Activated gamma-delta T cell (primary cell): ENCODE data around the gene HOXC11.

Experiments used
- DNase-seq: peaks from one replicate; lab custom pipeline; 2025; lab: John Stamatoyannopoulos, UW

Gene HOXC11

DNA sequence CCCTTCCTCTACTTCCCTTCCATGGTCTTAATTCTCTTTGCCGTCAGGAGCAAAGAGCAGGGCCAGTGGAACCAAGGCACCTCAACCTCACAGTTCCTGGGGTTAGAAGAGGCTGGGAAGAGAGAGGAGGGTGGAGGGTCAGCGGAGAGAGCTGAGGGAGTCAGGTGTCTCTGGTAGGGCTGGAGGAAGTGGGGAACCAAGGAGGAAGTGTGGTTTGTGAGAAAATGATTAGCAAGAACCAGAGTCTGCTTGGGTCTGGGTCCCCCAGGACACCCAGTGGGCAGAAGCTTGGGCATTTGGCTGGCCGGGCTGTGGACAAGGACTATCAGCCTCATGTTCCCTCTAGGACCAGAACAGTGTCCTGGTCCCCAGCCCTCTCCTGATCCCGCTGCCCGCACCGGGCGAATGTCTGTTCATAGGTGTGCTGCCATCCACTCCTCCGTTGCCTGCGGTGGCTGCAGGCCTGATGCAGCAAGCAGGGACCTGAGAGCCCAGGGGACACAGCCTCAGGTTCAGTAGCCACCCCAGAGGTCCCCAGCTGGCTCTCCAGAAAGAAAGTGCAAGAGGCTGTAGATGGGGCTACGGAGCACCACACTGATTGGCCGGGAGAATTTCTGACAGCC is 15.9 kb upstream of the HOXC11 start:
- no peak for DNase-seq

DNA sequence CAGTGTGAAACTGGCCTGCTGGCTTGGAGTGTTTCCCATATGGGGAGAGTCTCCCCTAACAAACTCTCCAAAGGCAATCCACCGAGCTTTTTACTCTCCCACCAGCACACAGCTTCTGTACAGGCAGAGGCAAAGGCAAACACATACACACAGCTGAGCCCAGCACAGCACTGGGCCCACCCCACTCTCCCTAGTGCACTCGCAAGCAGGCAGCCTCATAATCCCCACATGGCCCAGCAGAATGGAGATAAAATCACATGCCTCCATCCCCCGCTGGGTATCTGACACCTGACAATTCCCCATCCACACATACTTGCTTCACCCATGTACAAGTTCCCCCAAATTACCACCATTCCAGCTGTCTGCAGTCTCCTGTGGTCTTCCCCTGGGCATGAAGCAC is 14.8 kb upstream of the HOXC11 start:
- no peak for DNase-seq

DNA sequence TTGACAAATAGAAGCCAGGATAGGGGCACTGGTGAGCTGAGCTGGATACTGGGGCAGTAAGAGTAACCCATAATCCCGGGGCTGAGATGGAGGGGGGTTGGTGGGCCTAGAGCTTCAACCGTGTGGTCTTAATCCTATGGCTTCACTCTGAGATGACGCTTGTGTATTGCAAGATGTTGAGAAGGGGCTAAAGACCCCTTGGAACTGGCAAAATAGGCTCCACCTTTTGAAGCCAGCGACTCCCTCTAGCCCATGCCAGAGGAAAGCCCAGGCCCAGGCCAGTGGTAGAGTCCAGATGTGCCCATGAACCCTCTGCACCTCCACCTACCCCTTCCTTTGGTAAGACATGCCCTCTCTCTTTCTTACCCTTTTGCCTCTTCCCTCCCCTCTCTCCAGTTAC is 13.6 kb upstream of the HOXC11 start:
- no peak for DNase-seq

DNA sequence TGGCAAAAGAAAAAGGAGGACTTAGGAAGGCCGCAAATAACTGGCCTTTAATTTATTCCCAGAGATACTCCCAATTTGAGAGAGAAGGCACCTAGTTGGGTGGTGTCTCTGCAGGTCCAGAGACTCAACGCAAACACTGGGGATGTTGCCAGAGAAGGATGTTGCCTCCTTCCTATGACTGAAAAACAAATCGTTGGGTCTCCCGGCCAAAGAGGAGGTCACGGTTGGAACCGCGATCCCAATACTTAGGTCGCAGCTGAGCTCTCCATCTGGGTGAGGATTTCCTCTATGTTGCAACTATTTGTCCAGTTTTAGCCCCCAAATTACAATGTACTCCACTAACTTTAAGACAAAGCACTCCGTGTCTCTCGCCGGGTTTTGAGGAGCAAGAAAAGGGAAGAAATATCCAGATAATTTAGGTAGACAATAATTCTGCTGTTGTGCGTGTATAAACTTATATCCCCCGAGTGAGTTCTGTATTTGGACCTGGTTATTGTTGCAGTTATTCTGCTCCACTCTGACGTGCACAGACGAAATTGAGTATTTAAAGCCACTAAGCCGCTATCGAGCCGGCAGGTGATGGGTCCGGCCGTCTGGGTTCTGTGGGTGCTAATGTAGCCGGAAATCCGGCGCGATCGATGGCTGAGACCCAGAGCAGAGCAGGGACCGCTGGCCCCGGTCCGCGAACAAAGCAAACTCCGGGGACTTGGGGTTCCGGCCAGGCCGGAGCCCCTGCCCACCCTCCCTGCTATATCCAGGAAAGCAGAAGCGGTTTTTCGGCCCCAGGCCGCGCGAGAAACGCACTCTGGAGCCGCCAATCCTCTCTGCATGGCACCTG is 12.5 kb upstream of the HOXC11 start:
- no peak for DNase-seq

DNA sequence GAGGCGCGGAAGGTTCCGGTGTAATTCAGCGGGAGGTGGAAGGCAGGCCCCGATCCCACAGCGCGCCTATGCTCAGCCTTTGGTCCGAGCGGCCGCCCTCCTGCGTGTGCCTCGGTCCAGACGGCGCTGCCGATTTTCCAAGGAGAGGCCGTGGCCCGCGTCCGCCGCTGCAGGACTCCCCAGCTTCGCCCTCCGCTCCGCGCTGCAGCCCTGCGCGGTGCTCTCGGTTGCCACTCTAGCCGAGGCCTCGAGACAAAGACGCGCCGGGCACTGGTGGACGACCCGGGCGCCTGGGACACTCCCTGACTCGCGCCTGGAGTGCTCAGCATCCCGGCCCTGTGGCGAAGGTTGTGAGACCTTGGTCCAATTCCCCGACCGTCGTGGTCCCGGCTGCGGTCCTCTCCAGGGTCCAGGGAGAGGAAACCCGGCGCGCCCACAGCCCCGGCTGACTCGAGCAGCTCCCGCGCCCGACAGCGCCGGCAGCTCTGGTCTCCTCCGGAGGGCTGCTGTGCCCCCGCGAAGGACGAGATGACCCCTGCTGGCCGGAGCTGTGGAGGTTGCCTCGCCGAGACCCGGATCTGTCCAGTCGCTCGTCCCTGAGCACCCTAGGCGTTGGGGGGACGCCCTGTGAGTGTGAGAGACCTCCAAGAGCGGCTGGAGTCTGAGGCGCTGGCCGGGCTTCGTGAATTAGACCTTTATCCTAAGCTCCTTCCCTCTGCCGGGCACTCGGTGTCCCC is 11.7 kb upstream of the HOXC11 start:
- DNase-seq = no peak

DNA sequence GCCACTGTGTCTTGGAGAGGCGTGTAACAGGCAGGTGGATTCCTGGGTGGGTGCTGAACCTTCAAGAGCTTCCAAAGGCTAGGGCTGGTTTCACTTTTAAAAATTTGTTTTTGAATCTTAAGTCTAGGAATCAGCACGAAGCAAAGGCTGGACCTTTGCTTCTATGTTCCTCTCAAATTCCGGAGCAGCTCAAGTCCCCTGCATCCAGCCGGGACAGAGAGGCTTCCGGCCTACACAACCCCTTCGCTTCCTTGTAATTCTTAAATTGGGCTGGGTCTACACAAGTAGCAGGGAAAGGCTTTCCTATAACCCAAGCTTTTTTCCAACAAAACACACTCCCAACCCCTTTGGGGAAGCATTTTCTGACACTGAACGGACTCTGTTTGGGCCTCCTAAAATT is 9.9 kb upstream of the HOXC11 start:
- DNase-seq = no peak

DNA sequence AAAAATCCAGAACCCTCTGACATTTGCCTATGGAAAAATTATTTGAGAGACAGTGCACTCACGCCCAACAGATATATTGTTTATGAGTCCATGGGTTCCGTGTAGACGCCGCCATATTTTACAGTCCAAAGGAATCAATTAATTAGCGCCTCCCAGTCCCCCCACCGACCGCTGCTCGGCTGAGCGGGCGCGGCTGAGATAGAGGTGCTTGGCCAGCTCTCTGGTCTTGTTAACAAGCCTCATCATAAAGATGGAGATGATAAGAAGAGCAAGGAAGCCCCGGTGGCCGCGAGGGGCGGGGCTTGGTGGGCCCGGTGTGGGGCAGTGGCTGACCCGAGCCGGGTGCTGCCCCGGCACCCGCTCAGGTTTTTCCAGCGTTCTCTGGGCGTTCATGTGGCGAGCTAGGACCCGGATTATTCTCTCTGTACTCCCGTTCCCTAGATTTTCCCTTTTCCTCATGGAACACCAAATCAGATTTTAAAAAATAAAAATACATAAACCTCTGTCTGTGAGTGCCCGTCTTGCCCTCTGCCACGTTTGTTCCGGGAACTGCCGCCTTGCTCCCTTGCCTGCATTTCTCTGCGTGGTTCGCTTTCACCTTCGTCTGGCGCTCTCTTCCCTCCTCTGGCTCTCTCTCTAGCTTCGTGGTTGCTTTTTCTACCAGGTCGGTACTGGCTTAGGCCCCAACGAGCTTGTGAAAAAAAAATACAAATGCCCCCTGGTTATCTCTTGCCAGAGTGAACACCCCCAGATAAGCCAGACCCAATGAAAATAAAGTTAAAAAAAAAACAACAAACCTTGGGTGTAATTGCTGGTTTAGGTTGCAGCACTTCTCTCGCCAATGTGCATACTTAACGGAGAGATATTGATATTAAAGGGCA is 9.3 kb upstream of the HOXC11 start:
- DNase-seq = no peak

DNA sequence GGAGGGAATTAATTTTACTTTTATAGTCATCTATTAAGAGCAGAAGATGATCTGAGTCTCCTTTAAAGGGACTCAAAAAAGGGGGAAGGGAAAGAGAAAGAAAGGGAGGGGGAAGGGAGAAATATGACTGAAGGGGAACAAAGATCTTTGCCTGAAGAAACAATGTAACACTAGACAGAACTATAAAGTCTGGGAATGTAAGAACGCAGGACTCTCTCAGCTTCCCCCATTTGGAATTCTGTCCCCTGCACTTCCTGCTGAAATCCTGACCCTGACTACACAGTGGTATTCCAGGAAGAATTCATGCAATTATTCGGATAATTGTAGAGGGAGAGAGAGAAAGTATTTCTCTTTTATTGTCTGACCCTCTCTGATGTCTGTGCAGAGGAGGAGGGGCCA is 8.6 kb upstream of the HOXC11 start:
- no peak for DNase-seq

DNA sequence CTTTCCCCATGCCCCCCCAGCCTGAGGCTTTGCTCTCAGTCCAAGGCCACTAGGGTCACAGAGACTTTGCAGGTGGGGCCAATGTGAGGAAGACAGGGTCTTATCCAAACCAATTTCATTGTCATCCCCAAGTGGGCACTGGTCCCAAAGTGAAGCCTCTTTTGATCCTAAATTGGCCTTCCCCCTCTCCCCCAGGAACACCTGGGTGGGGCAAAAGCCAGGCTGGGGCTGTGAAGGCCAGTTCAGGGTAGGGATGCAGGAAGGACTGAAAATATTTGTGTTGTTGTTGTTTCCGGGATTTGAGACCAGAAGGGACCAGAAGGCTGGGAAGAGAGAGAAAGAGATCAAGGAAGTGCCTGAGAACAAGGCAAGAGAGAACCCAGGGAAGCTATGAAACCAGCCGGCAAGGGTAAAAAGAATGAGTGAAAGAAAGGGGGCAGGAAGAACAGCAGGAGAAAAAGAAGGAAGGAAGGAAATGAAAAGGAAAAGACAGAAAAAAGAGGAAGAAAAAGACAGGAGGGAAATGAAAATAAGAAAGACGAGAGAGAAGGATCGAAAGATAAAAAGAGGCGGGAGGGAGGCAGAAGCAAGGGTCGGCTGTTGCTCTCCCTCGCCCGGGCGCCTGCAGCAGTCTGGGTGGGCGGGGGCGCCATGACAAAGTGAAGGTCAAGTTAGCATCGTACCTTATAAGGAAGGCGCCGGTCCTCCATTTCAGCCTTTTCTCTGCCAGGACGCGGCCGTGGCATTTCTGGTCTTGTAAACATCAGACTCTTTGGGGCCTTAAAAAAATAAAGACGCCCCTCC is 7.4 kb upstream of the HOXC11 start:
- DNase-seq = no peak

DNA sequence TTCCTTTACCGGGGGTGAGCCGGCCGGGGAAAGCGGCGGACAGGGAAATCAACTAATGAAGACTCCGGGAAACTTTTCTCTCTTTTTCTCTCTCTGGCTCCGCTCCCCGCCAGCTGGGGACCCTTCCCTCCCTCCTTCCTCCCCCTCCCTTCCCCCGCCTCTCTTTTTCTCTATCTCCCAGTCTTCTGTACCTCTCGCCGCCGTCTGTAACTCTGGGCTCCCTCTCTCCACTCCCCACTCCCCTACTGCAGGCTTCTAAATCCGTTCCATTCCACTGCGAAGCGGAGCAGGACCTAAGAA is 6.9 kb upstream of the HOXC11 start:
- no peak for DNase-seq

DNA sequence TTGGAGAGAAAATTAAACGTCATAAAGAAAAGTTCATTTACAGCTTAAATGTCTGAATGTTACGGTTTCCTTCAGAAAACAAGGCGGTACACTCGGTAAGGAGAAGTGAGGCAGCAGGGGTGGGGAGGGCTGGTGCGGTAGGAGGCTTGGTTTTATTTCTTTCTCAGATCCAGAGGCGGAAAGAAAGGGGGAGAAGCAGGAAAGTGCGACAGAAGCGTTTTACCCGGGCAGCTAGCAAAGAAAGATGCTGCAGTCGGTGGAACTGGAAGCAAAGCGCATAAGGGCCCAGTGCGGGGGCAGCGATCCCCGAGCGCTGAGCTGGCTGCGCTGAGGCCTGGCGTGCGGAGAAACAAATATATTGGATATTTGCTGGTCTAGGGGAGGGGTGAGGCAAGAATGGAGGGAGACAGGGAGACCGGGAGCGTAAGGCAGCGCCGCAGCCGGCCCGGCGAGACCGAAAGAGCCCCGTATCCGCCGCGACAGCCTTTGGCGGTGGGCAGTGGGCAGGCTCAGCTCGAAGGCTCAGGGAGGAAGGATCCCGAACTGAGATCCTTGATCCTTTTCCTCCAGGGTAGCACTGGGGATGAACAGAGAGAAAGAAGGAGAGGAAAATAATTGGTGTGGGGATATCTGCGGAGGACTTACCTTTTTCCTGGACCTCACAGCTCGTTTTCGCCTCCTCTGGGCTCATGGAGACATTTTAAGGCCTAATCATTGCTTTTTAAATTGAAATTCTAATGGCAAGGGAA is 6.4 kb upstream of the HOXC11 start:
- DNase-seq = no peak

DNA sequence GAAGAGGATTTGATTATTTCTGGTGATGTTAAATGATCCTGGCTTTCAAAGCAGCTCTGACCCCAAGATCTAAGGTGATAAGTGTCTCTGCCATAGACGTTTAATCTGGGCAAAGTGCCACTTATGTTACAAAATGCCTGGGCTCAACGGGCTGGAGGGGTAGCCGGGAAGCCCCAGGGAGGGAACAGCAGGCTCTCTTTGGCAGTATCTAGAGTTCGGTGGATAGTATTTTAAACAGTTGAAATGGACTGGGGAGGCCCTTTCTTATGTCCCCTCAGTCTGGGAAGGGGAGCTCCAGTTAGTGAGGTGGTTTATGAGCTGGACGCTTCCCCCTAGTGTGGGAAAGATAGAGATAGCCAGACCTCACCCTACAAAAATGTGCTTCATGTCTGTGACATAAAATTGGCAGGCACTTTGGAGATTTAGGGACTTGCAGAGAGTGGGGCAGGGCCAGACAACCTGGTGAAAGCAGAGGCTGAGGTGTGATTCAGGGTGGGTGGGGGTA is 5.5 kb upstream of the HOXC11 start:
- DNase-seq = no peak

DNA sequence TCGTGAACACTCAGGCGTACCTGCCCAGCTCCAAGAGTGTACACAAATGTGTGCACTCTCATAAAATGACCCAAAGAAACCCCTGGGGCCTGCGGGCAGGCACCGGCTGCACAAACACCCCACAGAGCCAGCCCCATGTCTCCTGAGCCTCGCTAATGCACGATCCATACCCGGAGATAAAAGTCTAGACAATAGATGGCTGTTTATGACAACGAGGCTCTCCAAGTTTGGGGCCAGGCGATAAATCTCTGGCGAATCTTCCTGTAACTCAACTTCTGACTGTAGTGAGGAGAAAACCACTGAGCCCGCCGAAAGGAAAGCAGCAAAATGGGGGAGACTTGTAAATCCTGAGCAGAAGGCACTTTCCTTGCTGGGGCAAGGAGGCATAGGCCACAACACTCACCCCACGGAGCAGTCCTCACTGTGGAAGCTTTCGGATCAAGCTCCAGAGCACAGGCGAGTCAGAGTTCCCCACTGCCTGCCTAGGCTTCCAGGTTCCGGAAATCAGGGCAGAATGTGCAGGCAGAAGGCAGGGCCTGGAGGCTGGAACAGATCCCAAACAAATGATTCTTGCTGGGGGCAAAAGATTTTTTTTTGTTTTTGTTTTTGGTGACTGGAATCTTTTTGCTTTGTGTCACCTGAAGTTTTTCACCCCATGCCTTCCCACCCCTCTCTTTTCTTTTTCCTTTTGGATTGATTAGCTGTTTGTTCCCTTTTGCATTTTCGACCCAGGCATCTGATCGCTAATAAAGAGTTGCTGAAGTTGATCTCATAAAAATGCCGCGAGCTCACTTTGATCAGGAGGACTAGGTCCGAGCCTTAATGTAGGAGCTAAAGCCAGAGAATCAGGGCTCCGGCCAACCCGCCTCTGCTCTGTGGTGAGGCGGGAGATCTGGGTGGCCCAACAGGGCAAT is 4.5 kb upstream of the HOXC11 start:
- DNase-seq = no peak

DNA sequence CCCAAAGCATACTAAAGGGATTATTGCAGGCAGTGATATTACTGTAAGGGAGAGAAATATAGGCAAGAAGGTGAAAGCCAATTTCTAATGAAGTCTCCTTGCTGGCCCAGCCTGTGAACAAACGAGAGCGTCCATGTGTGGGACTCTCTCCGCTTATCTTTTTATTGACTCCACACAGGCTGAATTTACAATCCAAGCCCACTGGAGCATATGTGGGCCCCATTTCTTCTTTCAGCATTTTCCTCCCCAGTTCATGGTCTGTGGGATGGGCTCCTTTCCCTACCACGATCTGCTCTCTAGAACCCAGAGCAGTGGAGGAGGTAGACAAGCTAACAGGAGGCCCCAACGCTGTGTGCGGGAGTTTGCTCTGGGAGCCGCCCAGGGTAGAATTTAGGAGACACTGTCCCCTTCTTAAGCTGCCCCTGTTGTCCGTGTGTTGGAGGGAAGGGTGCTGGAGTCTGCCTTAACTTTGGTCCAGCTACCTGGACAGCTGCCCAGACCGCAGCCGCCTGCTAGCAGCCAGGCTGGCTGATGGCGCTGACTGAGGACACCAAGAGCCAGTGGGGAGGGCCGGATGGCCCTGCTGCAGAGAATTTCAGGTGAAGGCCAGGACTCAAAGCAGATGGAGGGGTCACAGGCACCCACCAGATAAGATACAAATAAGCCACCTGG is 3.2 kb upstream of the HOXC11 start:
- no peak for DNase-seq

DNA sequence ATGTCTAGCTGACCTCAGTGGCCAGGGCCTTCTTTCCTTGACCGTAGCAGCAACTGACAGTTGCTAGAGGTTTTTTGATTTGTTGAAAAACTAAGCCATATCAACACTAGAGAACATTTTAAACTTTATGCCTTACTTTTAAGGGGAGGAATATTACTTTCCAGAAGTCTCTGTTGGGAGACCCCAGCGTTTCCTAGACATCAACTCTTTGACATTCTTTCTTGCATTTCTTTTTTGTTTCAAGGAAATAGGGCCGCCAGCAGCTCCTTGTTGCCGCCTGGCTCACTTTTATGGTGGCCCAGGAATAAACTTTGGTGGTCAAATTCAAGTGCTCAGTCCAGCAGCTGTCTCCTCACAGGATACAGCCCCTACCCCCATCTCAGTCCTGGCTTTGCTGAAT is 2.5 kb upstream of the HOXC11 start:
- no peak for DNase-seq

DNA sequence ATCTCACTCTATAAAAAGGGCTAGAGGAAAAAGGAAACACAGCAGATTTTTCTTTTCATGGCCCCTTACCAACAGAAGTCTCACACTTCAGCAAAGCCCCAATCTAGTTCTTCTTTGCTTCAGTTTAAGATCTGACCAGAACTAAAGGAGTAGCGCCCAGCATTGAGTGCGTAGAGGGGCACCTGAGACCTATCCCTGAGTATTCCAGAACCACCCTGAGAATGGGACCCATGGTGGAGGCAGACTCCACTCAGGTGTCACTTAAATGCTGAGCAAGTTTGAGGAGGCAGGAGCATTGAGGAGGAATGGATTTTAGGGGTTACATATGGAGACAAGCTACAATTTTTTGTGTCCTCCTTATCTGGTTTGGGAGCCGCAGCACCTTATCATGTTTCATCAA is 1.8 kb upstream of the HOXC11 start:
- no peak for DNase-seq

DNA sequence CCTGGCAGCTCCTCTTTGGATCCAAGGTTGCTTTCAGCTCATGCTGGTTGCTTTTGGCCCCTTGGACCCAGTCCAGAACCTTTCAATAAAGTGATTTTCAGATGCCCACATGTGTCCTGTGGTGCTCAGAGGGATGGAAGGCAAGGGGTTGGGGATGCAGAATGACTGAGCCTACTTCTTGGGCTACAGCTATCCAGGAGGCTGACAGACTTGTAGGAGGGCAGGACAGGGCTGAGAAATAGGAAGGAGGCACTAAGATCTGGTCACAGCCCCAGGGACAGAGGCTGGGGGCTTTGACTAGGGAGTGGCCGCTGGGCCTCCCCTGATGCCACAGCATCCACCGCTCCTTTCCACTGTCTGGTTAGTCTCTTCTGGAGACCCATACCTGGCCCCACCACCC is 1.2 kb upstream of the HOXC11 start:
- no peak for DNase-seq

DNA sequence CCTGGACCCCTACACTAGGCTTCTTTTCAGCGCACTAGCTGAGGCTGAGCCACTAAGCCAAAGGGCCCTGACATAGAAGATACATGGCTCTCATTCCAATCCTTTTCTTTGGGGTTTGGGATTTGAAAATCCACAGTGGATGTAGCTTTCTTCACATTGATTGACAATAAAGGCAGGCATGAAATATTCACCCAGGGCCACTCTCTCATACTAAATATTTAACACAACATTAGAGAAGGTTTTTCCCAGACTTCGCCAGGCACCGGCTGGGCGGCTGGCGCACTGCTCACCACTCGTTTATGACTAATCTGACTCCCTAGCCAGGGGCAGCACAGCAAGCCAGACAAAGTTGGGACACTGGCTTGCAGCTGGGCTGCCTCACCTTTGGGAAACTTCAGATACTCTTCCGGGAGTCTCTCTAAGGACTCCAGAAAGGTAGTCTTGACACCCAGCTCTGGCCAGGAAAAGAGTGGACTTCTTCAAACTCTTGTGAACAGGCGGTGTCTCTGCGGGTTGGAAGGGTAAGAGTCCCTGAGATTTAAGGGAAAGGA is 699 bp upstream of the HOXC11 start:
- no peak for DNase-seq
